ENCODE measurements around the gene TDRD12.

The TDRD12 gene

DNA sequence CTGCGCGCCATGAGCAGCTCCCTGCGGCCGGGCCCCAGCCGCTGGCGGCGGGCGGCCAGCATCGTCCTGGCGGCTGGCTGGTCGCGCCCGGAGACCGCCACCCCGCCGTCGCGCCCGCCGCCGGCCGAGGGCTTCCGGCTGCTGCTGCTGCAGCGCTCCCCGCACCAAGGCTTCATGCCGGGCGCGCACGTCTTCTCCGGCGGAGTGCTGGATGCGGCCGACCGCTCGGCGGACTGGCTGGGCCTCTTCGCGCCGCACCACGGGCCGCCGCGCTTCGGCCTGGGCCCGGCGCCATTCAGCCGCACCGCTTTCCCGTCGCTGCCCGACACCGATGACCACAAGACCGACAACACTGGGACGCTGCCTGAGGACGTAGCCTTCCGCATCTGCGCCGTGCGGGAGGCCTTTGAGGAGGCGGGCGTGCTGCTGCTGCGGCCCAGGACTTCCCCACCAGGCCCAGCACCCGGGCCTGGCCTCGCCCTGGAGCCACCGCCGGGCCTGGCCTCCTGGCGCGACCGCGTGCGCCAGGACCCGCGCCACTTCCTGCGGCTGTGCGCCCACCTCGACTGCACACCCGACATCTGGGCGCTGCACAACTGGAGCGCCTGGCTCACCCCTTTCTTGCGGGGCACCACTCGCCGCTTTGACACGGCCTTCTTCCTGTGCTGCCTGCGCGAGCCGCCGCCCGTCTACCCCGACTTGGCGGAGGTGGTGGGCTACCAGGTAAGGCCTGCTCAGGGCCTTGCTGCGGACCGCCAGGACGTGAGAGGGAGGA is 27.4 kb upstream of the TDRD12 start (continued):
- TF ChIP-seq GLIS1 (tag by site-specific recombination; IDR thresholded peaks at IDR 0.05) (peak; percentile 60), ZNF624 (tag by site-specific recombination; IDR thresholded peaks at IDR 0.05) (0 out of 2 replicates have a peak, but pooled peaks have one; percentile 32), ZNF174 (tag by site-specific recombination; IDR thresholded peaks at IDR 0.05) (no peak), KLF1 (tag by site-specific recombination; IDR thresholded peaks at IDR 0.05) (peak; percentile 34), MYNN (tag by site-specific recombination; IDR thresholded peaks at IDR 0.05; ENCODE audit: borderline replicate concordance) (peak; percentile 38; the same call in 1 of the 2 replicates), GLI4 (tag by site-specific recombination; IDR thresholded peaks at IDR 0.05) (0 out of 2 replicates have a peak, but pooled peaks have one; percentile 66), ZBTB1 (tag by site-specific recombination; IDR thresholded peaks at IDR 0.05) (0 out of 2 replicates have a peak, but pooled peaks have one; percentile 22), ZNF121 (tag by site-specific recombination; IDR thresholded peaks at IDR 0.05) (peak; percentile 85), ZNF324 (tag by site-specific recombination; IDR thresholded peaks at IDR 0.05) (peak; percentile 13; the same call in 1 of the 2 replicates), ZNF214 (tag by site-specific recombination; IDR thresholded peaks at IDR 0.05; ENCODE audit: borderline replicate concordance) (no peak), SALL2 (tag by site-specific recombination; IDR thresholded peaks at IDR 0.05; ENCODE audit: borderline replicate concordance) (0 out of 2 replicates have a peak, but pooled peaks have one; percentile 10), SP7 (tag by site-specific recombination; IDR thresholded peaks at IDR 0.05) (peak; percentile 56; the same call in 1 of the 2 replicates), ZNF341 (tag by site-specific recombination; IDR thresholded peaks at IDR 0.05; ENCODE audit: low read depth) (0 out of 2 replicates have a peak, but pooled peaks have one; percentile 15), ZNF610 (tag by site-specific recombination; IDR thresholded peaks at IDR 0.05; ENCODE audit: borderline replicate concordance) (peak; percentile 47; the same call in 1 of the 2 replicates), ZFP3 (tag by site-specific recombination; IDR thresholded peaks at IDR 0.05; ENCODE audit: low read depth) (no peak), ZNF140 (tag by site-specific recombination; IDR thresholded peaks at IDR 0.05) (peak; percentile 14; the same call in 1 of the 2 replicates), ZNF561 (tag by site-specific recombination; IDR thresholded peaks at IDR 0.05; ENCODE audit: borderline replicate concordance) (peak; percentile 66), ZNF157 (tag by site-specific recombination; IDR thresholded peaks at IDR 0.05) (no peak), YY1 (tag by site-specific recombination; IDR thresholded peaks at IDR 0.05) (peak; percentile 85), ZBTB20 (tag by site-specific recombination; IDR thresholded peaks at IDR 0.05) (peak; percentile 86), ZNF701 (tag by site-specific recombination; IDR thresholded peaks at IDR 0.05) (no peak), ZNF777 (tag by site-specific recombination; IDR thresholded peaks at IDR 0.05; ENCODE audit: borderline replicate concordance) (peak; percentile 75; the same call in 1 of the 2 replicates), ZNF391 (tag by site-specific recombination; IDR thresholded peaks at IDR 0.05; ENCODE audit: borderline replicate concordance, low read depth) (peak; percentile 70), ZSCAN16 (tag by site-specific recombination; IDR thresholded peaks at IDR 0.05) (0 out of 2 replicates have a peak, but pooled peaks have one; percentile 20), ZNF114 (tag by site-specific recombination; IDR thresholded peaks at IDR 0.05) (no peak), EGR2 (tag by site-specific recombination; IDR thresholded peaks at IDR 0.05; ENCODE audit: low read depth) (peak; percentile 15; the same call in 1 of the 2 replicates), ZNF677 (tag by site-specific recombination; IDR thresholded peaks at IDR 0.05) (peak; percentile 75; the same call in 1 of the 2 replicates), KLF8 (tag by site-specific recombination; IDR thresholded peaks at IDR 0.05) (peak; percentile 82; the same call in 1 of the 2 replicates), ZNF670 (tag by site-specific recombination; IDR thresholded peaks at IDR 0.05; ENCODE audit: low read depth) (no peak), ZNF596 (tag by site-specific recombination; IDR thresholded peaks at IDR 0.05) (peak; percentile 5; the same call in 1 of the 2 replicates), ZNF394 (tag by site-specific recombination; IDR thresholded peaks at IDR 0.05; ENCODE audit: borderline replicate concordance) (no peak)
- TF ChIP-seq, protein P1, sequence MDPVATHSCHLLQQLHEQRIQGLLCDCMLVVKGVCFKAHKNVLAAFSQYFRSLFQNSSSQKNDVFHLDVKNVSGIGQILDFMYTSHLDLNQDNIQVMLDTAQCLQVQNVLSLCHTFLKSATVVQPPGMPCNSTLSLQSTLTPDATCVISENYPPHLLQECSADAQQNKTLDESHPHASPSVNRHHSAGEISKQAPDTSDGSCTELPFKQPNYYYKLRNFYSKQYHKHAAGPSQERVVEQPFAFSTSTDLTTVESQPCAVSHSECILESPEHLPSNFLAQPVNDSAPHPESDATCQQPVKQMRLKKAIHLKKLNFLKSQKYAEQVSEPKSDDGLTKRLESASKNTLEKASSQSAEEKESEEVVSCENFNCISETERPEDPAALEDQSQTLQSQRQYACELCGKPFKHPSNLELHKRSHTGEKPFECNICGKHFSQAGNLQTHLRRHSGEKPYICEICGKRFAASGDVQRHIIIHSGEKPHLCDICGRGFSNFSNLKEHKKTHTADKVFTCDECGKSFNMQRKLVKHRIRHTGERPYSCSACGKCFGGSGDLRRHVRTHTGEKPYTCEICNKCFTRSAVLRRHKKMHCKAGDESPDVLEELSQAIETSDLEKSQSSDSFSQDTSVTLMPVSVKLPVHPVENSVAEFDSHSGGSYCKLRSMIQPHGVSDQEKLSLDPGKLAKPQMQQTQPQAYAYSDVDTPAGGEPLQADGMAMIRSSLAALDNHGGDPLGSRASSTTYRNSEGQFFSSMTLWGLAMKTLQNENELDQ (tag by site-specific recombination; IDR thresholded peaks at IDR 0.05; ENCODE audit: low read depth), result no peak
- TF ChIP-seq, protein P2, sequence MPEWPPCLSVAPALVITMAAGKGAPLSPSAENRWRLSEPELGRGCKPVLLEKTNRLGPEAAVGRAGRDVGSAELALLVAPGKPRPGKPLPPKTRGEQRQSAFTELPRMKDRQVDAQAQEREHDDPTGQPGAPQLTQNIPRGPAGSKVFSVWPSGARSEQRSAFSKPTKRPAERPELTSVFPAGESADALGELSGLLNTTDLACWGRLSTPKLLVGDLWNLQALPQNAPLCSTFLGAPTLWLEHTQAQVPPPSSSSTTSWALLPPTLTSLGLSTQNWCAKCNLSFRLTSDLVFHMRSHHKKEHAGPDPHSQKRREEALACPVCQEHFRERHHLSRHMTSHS (tag by site-specific recombination; IDR thresholded peaks at IDR 0.05), result peak; percentile 48; the same call in 1 of the 2 replicates
- TF ChIP-seq, protein P3, sequence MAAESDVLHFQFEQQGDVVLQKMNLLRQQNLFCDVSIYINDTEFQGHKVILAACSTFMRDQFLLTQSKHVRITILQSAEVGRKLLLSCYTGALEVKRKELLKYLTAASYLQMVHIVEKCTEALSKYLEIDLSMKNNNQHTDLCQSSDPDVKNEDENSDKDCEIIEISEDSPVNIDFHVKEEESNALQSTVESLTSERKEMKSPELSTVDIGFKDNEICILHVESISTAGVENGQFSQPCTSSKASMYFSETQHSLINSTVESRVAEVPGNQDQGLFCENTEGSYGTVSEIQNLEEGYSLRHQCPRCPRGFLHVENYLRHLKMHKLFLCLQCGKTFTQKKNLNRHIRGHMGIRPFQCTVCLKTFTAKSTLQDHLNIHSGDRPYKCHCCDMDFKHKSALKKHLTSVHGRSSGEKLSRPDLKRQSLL (tag by site-specific recombination; IDR thresholded peaks at IDR 0.05), result no peak; the same call in 1 of the 2 replicates
- TF ChIP-seq, protein P4, sequence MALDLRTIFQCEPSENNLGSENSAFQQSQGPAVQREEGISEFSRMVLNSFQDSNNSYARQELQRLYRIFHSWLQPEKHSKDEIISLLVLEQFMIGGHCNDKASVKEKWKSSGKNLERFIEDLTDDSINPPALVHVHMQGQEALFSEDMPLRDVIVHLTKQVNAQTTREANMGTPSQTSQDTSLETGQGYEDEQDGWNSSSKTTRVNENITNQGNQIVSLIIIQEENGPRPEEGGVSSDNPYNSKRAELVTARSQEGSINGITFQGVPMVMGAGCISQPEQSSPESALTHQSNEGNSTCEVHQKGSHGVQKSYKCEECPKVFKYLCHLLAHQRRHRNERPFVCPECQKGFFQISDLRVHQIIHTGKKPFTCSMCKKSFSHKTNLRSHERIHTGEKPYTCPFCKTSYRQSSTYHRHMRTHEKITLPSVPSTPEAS (tag by site-specific recombination; IDR thresholded peaks at IDR 0.05), result no peak; the same call in 1 of the 2 replicates
